ENCODE results near the gene YPEL3. TPM values are rescaled to one million over a fixed set of nuclear protein-coding genes. Genes with fewer than 3 reads are reported as not detected.

YPEL3 gene
- total RNA-seq, 2 experiments from 2014 or later: 154 to 166 TPM

- Histone ChIP-seq H3K27me3 (ENCODE audit: control insufficient read depth in 1 of 2, insufficient read depth in 2 of 2, low read length in 2 of 2) (no peaks in the 10 kb centered on the region), H3K36me3 (ENCODE audit: insufficient read depth, low read length) (peaks cover 30% of the 10 kb centered on the region), H3K27ac (ENCODE audit: low read depth in 1 of 2, low read length in 2 of 2) (no peak overlapping the region), H3K4me1 (ENCODE audit: insufficient read depth, low read length) (no peaks in the 10 kb centered on the region), H3K9me3 (ENCODE audit: control insufficient read depth in 1 of 2, insufficient read depth in 1 of 2, low read length in 2 of 2) (peaks cover 0 to 5% of the 10 kb centered on the region in 2 experiments), H3K4me3 (ENCODE audit: low read length) (no peak overlapping the region)
- ATAC-seq (ENCODE audit: poor library complexity) (no peak), DNase-seq (no peak)
- ChIA-PET POLR2A (no interaction called here), CTCF (interaction anchor here (2.0 kb wide), 1 partner anchor 9 kb away, joined by 6 read pairs; no protein-coding TSS in a partner anchor)
- peak overlapping the region; percentile 44 for H3K27ac Mint-ChIP-seq
- H3K9me3 Mint-ChIP-seq: no peaks in the 10 kb centered on the region
- TF ChIP-seq, protein P1, sequence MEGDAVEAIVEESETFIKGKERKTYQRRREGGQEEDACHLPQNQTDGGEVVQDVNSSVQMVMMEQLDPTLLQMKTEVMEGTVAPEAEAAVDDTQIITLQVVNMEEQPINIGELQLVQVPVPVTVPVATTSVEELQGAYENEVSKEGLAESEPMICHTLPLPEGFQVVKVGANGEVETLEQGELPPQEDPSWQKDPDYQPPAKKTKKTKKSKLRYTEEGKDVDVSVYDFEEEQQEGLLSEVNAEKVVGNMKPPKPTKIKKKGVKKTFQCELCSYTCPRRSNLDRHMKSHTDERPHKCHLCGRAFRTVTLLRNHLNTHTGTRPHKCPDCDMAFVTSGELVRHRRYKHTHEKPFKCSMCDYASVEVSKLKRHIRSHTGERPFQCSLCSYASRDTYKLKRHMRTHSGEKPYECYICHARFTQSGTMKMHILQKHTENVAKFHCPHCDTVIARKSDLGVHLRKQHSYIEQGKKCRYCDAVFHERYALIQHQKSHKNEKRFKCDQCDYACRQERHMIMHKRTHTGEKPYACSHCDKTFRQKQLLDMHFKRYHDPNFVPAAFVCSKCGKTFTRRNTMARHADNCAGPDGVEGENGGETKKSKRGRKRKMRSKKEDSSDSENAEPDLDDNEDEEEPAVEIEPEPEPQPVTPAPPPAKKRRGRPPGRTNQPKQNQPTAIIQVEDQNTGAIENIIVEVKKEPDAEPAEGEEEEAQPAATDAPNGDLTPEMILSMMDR (IDR thresholded peaks at IDR 0.05): no peak
- H3K4me3 Mint-ChIP-seq: no peak overlapping the region
- H3K4me1 Mint-ChIP-seq (ENCODE audit: low read depth): no peaks in the 10 kb centered on the region
- intact Hi-C loops (cut with DNase I, micrococcal nuclease): no loop called here
- H3K27me3 Mint-ChIP-seq: no peaks in the 10 kb centered on the region
- peaks cover 46% of the 10 kb centered on the region for H3K36me3 Mint-ChIP-seq (ENCODE audit: low read depth)
Measured at GRCh38 chr16:30104090-30104489, 8.1 kb upstream of the YPEL3 start.

- no peaks in the 10 kb centered on the region for H3K27me3 ChIP-seq (ENCODE audit: control insufficient read depth in 1 of 2, insufficient read depth in 2 of 2, low read length in 2 of 2)
- H3K9me3 ChIP-seq (ENCODE audit: control insufficient read depth in 1 of 2, insufficient read depth in 1 of 2, low read length in 2 of 2): peaks cover 25 to 26% of the 10 kb centered on the region in 2 experiments
- ChIA-PET CTCF (interaction anchor here (0.9 kb wide), 1 partner anchor 89 kb away, joined by 4 read pairs; no protein-coding TSS in a partner anchor), POLR2A (interaction anchor here (1.4 to 7.9 kb wide), 4 partner anchors 31 to 321 kb away, joined by 3 to 163 read pairs (median 12); partner anchors contain the start of genes ALDOA and CORO1A)
- H3K27ac ChIP-seq (ENCODE audit: low read depth in 1 of 2, low read length in 2 of 2): peak overlapping the region; percentile 78 to 88
- Mint-ChIP-seq H3K4me1 (ENCODE audit: low read depth) (peaks cover 30% of the 10 kb centered on the region), H3K27me3 (no peaks in the 10 kb centered on the region), H3K36me3 (ENCODE audit: low read depth) (peaks cover 67% of the 10 kb centered on the region), H3K27ac (peak overlapping the region; percentile 94), H3K9me3 (peaks cover 13% of the 10 kb centered on the region), H3K4me3 (peak overlapping the region; percentile 93)
- H3K36me3 ChIP-seq (ENCODE audit: insufficient read depth, low read length): peaks cover 21% of the 10 kb centered on the region
- peaks cover 44% of the 10 kb centered on the region for H3K4me1 ChIP-seq (ENCODE audit: insufficient read depth, low read length)
- TF ChIP-seq, protein P1 (IDR thresholded peaks at IDR 0.05): no peak
- DNase-seq (peak in 3 of 14 experiments; percentile 45 to 59 (median 46)), ATAC-seq (ENCODE audit: poor library complexity) (no peak)
- intact Hi-C loops (cut with DNase I, micrococcal nuclease): loop anchor here in 1 of 2 experiments (2.0 to 10.0 kb wide), 2 partner anchors 24 to 318 kb away; no protein-coding TSS in a partner anchor
- H3K4me3 ChIP-seq (ENCODE audit: low read length): peak overlapping the region; percentile 47
Measured at GRCh38 chr16:30096862-30097563, 1.0 kb upstream of the YPEL3 start.

GRCh38 chr16:30095166-30096078 lies 591 bp downstream of the YPEL3 start:
- POLR2A ChIA-PET: interaction anchor here (0.6 to 7.9 kb wide), 7 partner anchors 17 to 276 kb away, joined by 3 to 163 read pairs (median 3); partner anchors contain the start of genes ALDOA, CORO1A and GDPD3
- TF ChIP-seq, protein P1 (IDR thresholded peaks at IDR 0.05): no peak
- Histone ChIP-seq H3K27me3 (ENCODE audit: control insufficient read depth in 1 of 2, insufficient read depth in 2 of 2, low read length in 2 of 2) (no peaks in the 10 kb centered on the region), H3K9me3 (ENCODE audit: control insufficient read depth in 1 of 2, insufficient read depth in 1 of 2, low read length in 2 of 2) (peaks cover 25 to 26% of the 10 kb centered on the region in 2 experiments), H3K36me3 (ENCODE audit: insufficient read depth, low read length) (peaks cover 21% of the 10 kb centered on the region), H3K4me1 (ENCODE audit: insufficient read depth, low read length) (peaks cover 59% of the 10 kb centered on the region), H3K4me3 (ENCODE audit: low read length) (peak overlapping the region; percentile 85), H3K27ac (ENCODE audit: low read depth in 1 of 2, low read length in 2 of 2) (peak overlapping the region; percentile 78 to 87)
- Mint-ChIP-seq H3K9me3 (peaks cover 13% of the 10 kb centered on the region), H3K36me3 (ENCODE audit: low read depth) (peaks cover 60% of the 10 kb centered on the region), H3K4me3 (peak overlapping the region; percentile 93), H3K4me1 (ENCODE audit: low read depth) (peaks cover 38% of the 10 kb centered on the region), H3K27ac (peak overlapping the region; percentile 95), H3K27me3 (no peaks in the 10 kb centered on the region)
- peak; percentile 1 for ATAC-seq (ENCODE audit: poor library complexity)
- DNase-seq: peak in 7 of 14 experiments; percentile 18 to 54 (median 37)
- intact Hi-C loops (cut with DNase I, micrococcal nuclease): loop anchor here in 1 of 2 experiments (2.0 to 10.0 kb wide), 2 partner anchors 25 to 319 kb away; no protein-coding TSS in a partner anchor
- CTCF ChIA-PET: interaction anchor here (0.8 kb wide), 1 partner anchor 17 kb away, joined by 3 read pairs; no protein-coding TSS in a partner anchor

Data from CD4-positive, alpha-beta T cell (primary cell).